ENCODE measurements around the gene SIGLEC15.

SIGLEC15 gene

GRCh38 chr18:45879681-45880655 is 54.5 kb downstream of the SIGLEC15 start:
- peak; percentile 72 for DNase-seq (ENCODE audit: low spot score)

GRCh38 chr18:45880876-45881558 is 55.5 kb downstream of the SIGLEC15 start:
- DNase-seq (ENCODE audit: low spot score), result no peak

GRCh38 chr18:45887585-45887984 is 62.1 kb downstream of the SIGLEC15 start:
- DNase-seq (ENCODE audit: low spot score), result no peak

- no peak for DNase-seq (ENCODE audit: low spot score)
Observed at GRCh38 chr18:45889419-45890064, 64.1 kb downstream of the SIGLEC15 start.

- no peak for DNase-seq (ENCODE audit: low spot score)
Observed at GRCh38 chr18:45890606-45891005, 65.1 kb downstream of the SIGLEC15 start.

GRCh38 chr18:45891806-45892205 is 66.3 kb downstream of the SIGLEC15 start:
- DNase-seq (ENCODE audit: low spot score), result no peak
